Pancreas (tissue), 10 donors: ENCODE data around the gene CDT1. TPM values are rescaled to one million over a fixed set of nuclear protein-coding genes. Genes with fewer than 3 reads are reported as not detected.

Experiments used
- ATAC-seq, 4 donors: fragments of 200-7000 bp; cut with Tn5 transposase; one replicate each; pipeline versions ENCODE4 v1.8.0 to v1.9.1; 2020; ENCODE audit warnings: mild to moderate bottlenecking in 4 of 4, moderate library complexity in 4 of 4
- DNase-seq, 6 donors: peaks; one replicate each; pipeline ENCODE4 v3.0.0-alpha.2; 2020
- FAIRE-seq: peaks from 2 replicates; lab custom pipeline; 2012; peaks lifted over from hg19 to GRCh38; lab: Jason Lieb, UNC
- H3K27ac ChIP-seq, 4 donors: fragments of 200-600 bp; sonication (generic); 1 replicate in 3 of 4; 2 replicates in 1 of 4; pipeline versions ENCODE4 v1.5.0 to v1.8.0; 2020
- H3K27me3 ChIP-seq, 4 donors: fragments of 200-600 bp; one replicate each; pipeline ENCODE4 v1.8.0; 2021
- H3K36me3 ChIP-seq, 3 donors: fragments of 200-600 bp; sonication (generic) in 1 of 3; one replicate each; pipeline versions ENCODE4 v1.5.0 to v1.8.0; 2020 to 2021
- H3K4me1 ChIP-seq, 3 donors: fragments of 200-600 bp; one replicate each; pipeline ENCODE4 v1.8.0; 2021
- H3K4me3 ChIP-seq, 4 donors: fragments of 200-600 bp; sonication (generic) in 2 of 4; one replicate each; pipeline versions ENCODE4 v1.5.0 to v1.8.0; 2020 to 2021
- H3K9me3 ChIP-seq, 4 donors: fragments of 200-600 bp; one replicate each; pipeline ENCODE4 v1.8.0; 2021
- CTCF ChIP-seq, 4 donors: fragments of 200-600 bp; sonication (generic) in 3 of 4; IDR thresholded peaks; one replicate each; pipeline versions ENCODE4 v1.5.0 to v1.8.0; 2021; ENCODE audit warnings: antibody characterized with exemption in 4 of 4
- WGBS, 2 donors: extraction: QIAGEN DNeasy Blood & Tissue Kit; methylation state at CpG; one replicate each; pipeline ENCODE4 v1.1.7; 2013; 5-methylcytosine and 5-hydroxymethylcytosine counted together
- intact Hi-C, 3 donors: fragments of 100-400 bp; cut with DNase I; formaldehyde crosslinking; loops; one replicate each; pipeline versions ENCODE4 v1.11.1 to v1.14.2; 2022
- polyA plus RNA-seq, 2 donors: library from polyadenylated mRNA; stranded (reverse); fragments of 200-250 nt; gene quantifications; one replicate each; pipeline ENCODE4 v1.2.3, GENCODE V29; 2013
- total RNA-seq, 6 donors: library from RNA; stranded (reverse); fragmentation: NEBNext Ultra II Directional in 4 of 6; extraction: Animal tissue kit (Norgen Biotek cat#: 25700) in 4 of 6; gene quantifications; one replicate each; pipeline versions ENCODE4 v1.2.1 to v1.2.4, GENCODE V29; 2021 to 2023
- donor health status: healthy with polysubstance abuse.
- donor health status: DM: no; HTN: no; CAD: no; lungs with moderate emphysema.
- donor health status: DM: no; HTN: no; CAD: no.
- donor health status: control.
- donor health status: control.
- donor health status: Bipolar disorder and iron deficiency.
- donor health status: DM: yes; HTN: yes; CAD: no.
- donor health status: DM: no; HTN: no; CAD: no.
- donor health status: DM: no; HTN: no; CAD: no.
- donor health status: DM: yes; HTN: yes; CAD: no.

CDT1 gene
- total and polyA plus RNA-seq, 8 donors: 0.12 to 1.8 (median 0.78) TPM

GRCh38 chr16:88830783-88831182, 27.2 kb downstream of the CDT1 start:
- intact Hi-C loops: no loop called here

GRCh38 chr16:88831838-88832237, 28.2 kb downstream of the CDT1 start:
- Histone ChIP-seq H3K36me3 (no peaks in the 10 kb centered on the region), H3K4me1 (no peaks in the 10 kb centered on the region), H3K27me3 (no peaks in the 10 kb centered on the region), H3K27ac (no peak overlapping the region), H3K4me3 (no peak overlapping the region), H3K9me3 (no peaks in the 10 kb centered on the region)
- ATAC-seq: no peak
- peak in 2 of 6 donors; percentile 20 to 46 for DNase-seq
- intact Hi-C loops: no loop called here
- FAIRE-seq: no peak
- WGBS, 2 donors: 76 to 79% methylated on average over 13 of the region's 13 CpGs
- no peak for TF ChIP-seq CTCF (IDR thresholded peaks at IDR 0.05)

More at GRCh38 chr16:88830783-88831182, 27.2 kb downstream of the CDT1 start:
- Histone ChIP-seq H3K27me3 (no peaks in the 10 kb centered on the region), H3K9me3 (no peaks in the 10 kb centered on the region), H3K27ac (no peak overlapping the region), H3K4me1 (no peaks in the 10 kb centered on the region), H3K36me3 (no peaks in the 10 kb centered on the region), H3K4me3 (no peak overlapping the region)
- FAIRE-seq (no peak), DNase-seq (peak in 1 of 6 donors; percentile 45), ATAC-seq (no peak)
- 87 to 88% methylated on average over 14 of the region's 14 CpGs for WGBS, 2 donors
- no peak for TF ChIP-seq CTCF (IDR thresholded peaks at IDR 0.05)

GRCh38 chr16:88833086-88833485, 29.5 kb downstream of the CDT1 start:
- FAIRE-seq: no peak
- DNase-seq: peak in 1 of 6 donors; percentile 54

GRCh38 chr16:88834670-88835069, 31.1 kb downstream of the CDT1 start:
- H3K9me3 ChIP-seq: no peaks in the 10 kb centered on the region
- no peaks in the 10 kb centered on the region for H3K27me3 ChIP-seq
- DNase-seq (peak in 2 of 6 donors; percentile 15 to 63), FAIRE-seq (no peak), ATAC-seq (no peak)
- WGBS, 2 donors: 92 to 97% methylated on average over 11 to 13 of the region's 13 CpGs
- intact Hi-C loops: no loop called here
- no peak for TF ChIP-seq CTCF (IDR thresholded peaks at IDR 0.05)
- no peaks in the 10 kb centered on the region for H3K36me3 ChIP-seq
- H3K27ac ChIP-seq: no peak overlapping the region
- no peaks in the 10 kb centered on the region for H3K4me1 ChIP-seq
- no peak overlapping the region for H3K4me3 ChIP-seq

More at GRCh38 chr16:88833086-88833485, 29.5 kb downstream of the CDT1 start:
- no peak for TF ChIP-seq CTCF (IDR thresholded peaks at IDR 0.05)
- Histone ChIP-seq H3K27ac (no peak overlapping the region), H3K27me3 (no peaks in the 10 kb centered on the region), H3K9me3 (no peaks in the 10 kb centered on the region), H3K4me3 (no peak overlapping the region), H3K36me3 (no peaks in the 10 kb centered on the region), H3K4me1 (no peaks in the 10 kb centered on the region)
- no peak for ATAC-seq
- intact Hi-C loops: no loop called here
- 89 to 96% methylated on average over 13 of the region's 13 CpGs for WGBS, 2 donors

GRCh38 chr16:88835383-88835782, 31.8 kb downstream of the CDT1 start:
- H3K9me3 ChIP-seq: no peaks in the 10 kb centered on the region
- WGBS, 2 donors: 86 to 88% methylated on average over 11 of the region's 11 CpGs
- ATAC-seq: peak in 3 of 4 donors; percentile 29 to 58 (median 37)
- intact Hi-C loops: no loop called here
- no peak overlapping the region for H3K4me3 ChIP-seq
- no peak overlapping the region for H3K27ac ChIP-seq
- no peak for TF ChIP-seq CTCF (IDR thresholded peaks at IDR 0.05)
- no peak for FAIRE-seq
- no peaks in the 10 kb centered on the region for H3K27me3 ChIP-seq
- DNase-seq: no peak
- no peaks in the 10 kb centered on the region for H3K4me1 ChIP-seq
- H3K36me3 ChIP-seq: no peaks in the 10 kb centered on the region
